Retina (tissue), 1 donor: ENCODE data around the gene RAB28.
"Not testable (repeated sequence)": the region's sequence is repeated elsewhere in the genome, so short reads cannot be mapped to it uniquely, and the experiment has no call there.

Experiments
- DNase-seq: peaks from one replicate; pipeline ENCODE4 v3.0.0-alpha.2; 2016

RAB28 gene

GRCh38 chr4:13445841-13446790 lies 38.0 kb downstream of the RAB28 start:
- DNase-seq = no peak

DNA sequence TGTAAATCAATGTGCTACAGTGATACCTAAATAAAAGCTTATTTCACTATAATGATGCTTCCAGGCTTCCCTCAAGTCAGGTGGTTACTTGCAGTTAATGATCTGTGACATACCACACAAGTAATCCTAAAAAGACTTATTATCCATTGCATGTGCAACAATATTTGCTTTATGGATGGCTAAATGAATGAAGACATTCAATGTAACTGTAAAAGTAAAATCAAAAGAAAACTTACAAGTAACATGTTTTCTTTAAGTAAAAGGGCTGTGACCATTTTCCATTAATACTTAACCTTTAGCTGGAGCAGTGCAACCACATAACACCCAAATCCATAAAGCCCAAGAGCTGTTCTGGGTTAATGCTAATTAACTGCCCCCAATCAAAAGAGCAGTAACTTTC lies 42.6 kb downstream of the RAB28 start:
- DNase-seq = no peak

DNA sequence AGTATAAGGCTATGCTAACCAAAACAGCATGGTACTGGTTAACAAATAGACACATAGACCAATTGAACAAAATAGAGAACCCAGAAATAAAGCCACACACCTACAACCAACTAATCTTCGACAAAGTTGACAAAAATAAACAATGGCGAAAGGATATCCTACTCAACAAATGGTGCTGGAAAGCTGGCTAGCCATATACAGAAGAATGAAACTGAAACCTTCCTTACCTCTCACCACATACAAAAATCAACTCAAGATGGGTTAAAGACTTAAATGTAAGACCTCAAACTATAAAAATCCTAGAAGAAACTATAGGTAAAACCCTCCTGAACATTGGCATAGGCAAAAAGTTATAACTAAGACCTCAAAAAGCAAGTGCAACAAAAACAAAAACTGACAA lies 47.2 kb downstream of the RAB28 start:
- DNase-seq = no peak

- no peak for DNase-seq
Observed at GRCh38 chr4:13432453-13432852, 51.7 kb downstream of the RAB28 start.

DNA sequence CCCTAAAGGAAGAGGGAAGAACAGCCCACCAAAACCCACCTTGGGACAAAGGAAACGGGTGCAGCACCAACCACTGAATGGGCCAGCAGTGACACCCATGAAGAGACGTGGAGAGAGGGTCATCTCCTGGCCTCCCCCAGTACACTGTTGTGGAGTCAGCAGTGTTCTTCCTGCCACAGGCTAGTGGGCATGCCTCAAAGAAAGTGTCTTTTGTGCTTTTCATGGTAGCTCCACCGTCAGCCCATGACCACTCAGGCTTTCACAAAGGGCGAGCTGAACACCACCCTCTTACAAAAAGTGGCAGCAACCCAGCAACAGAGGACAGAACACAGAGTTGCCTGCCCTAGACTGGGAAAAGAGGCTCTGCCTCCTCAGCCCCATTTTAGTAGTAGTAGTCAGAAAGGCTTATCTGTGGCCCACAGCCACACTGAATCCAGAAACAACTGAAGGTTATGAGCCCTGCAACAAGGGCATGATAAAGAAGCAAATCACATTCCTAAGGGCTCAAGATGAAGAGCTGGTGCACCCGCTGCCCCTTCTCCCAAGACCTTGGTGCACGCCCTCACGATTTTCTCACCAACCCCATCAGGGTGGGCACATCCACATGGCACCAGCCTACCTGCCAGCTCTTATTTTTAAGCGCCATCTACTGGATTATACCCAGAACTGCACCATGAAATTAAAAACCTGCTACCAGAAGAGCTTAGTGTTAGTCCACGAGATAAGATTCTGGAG lies 53.1 kb downstream of the RAB28 start:
- no peak for DNase-seq

- no peak for DNase-seq
Observed at GRCh38 chr4:13427599-13428325, 56.4 kb downstream of the RAB28 start.

GRCh38 chr4:13415068-13415785 lies 68.9 kb downstream of the RAB28 start:
- DNase-seq = no peak

- DNase-seq = no peak
Observed at GRCh38 chr4:13413729-13414437, 70.3 kb downstream of the RAB28 start.

GRCh38 chr4:13411942-13412341 lies 72.2 kb downstream of the RAB28 start:
- DNase-seq = no peak

DNA sequence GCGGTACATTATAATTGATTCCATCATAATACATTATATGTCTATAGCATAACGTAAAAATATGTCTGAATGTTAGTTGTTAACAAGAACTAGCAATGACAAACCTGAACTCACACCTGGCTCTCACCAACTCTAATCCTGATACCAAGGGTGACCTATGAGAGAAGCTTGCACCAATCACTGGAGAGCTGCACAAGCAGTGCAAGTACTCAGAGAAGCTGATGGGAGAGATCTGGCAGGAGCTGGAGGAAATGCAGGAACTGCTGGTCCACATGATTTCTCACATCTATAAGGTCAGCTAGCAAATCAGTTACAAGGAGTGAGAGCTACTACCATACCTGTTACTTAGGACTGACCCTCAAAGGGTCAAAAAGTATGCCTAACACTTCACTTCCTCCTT lies 74.8 kb downstream of the RAB28 start:
- DNase-seq = no peak

- DNase-seq = not testable (repeated sequence)
Observed at GRCh38 chr4:13406156-13406555, 78.0 kb downstream of the RAB28 start.

GRCh38 chr4:13403833-13404232 lies 80.3 kb downstream of the RAB28 start:
- DNase-seq = no peak

GRCh38 chr4:13403326-13403725 lies 80.8 kb downstream of the RAB28 start:
- DNase-seq = no peak

DNA sequence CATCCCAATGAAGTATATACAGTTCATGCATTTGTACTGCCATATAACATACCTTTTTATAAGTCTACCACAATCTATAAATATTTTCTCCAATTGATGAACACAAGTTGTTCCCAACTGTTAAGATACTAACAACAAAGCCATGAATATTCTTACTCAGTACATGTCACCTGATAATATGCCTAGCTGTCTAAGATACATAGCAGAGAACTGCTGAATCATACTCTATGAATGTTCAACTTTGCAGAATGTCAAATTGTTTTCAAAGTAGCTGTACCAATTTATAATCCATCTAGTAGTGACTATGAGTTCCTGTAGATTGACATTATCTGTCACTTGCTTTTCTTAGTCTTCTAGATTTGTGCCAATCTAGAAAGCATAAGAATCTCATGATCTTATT lies 84.9 kb downstream of the RAB28 start:
- no peak for DNase-seq

DNA sequence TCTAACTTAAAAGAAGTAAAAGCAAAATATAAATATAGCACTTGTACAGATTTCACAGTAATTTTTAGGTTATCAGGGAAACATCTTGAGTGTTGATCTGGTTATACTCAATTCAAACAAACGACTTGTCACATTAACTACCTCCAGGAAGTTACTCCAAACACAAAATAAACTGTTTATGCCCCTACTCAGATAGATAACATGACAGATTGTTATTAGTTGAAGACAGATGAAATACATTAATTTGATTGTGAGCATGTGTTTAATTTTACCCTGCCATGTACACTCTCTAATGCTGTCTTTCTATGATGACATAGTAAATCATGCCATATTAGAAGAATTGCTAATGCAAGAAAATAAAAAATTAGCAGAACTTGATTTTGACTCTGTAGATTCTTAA lies 88.0 kb downstream of the RAB28 start:
- no peak for DNase-seq

DNA sequence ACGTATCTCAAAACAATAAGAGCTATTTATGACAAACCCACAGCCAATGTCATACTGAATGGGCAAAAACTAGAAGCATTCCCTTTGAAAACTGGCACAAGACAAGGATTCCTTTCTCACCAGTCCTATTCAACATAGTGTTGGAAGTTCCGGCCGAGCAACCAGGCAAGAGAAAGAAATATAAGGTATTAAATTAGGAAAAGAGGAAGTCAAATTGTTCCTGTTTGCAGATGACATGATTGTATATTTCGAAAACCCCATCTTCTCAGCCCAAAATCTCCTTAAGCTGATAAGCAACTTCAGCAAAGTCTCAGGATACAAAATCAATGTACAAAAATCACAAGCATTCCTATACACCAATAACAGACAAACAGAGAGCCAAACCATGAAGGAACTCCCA lies 94.2 kb downstream of the RAB28 start:
- not testable (repeated sequence) for DNase-seq

GRCh38 chr4:13386405-13387107 lies 97.6 kb downstream of the RAB28 start:
- DNase-seq = no peak

DNA sequence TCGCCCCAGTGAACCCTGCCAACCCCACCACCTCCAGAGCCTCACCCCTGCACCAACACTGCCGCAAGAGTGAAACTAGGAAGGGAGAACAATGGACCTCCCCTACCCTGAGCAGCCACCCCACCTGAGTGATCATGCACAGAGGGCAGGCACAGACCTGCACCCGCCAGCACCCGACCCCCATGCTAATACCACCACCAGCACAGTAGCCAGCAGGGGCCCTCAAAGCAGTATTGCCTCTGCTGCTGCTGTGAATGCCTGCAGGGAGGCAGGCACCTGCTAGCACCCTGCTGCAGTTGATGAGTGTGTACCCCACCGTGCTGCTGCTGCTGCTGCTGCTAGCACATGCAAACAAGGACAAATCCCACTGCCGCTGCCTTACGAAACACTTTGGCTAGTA lies 100.1 kb downstream of the RAB28 start:
- DNase-seq = no peak

DNA sequence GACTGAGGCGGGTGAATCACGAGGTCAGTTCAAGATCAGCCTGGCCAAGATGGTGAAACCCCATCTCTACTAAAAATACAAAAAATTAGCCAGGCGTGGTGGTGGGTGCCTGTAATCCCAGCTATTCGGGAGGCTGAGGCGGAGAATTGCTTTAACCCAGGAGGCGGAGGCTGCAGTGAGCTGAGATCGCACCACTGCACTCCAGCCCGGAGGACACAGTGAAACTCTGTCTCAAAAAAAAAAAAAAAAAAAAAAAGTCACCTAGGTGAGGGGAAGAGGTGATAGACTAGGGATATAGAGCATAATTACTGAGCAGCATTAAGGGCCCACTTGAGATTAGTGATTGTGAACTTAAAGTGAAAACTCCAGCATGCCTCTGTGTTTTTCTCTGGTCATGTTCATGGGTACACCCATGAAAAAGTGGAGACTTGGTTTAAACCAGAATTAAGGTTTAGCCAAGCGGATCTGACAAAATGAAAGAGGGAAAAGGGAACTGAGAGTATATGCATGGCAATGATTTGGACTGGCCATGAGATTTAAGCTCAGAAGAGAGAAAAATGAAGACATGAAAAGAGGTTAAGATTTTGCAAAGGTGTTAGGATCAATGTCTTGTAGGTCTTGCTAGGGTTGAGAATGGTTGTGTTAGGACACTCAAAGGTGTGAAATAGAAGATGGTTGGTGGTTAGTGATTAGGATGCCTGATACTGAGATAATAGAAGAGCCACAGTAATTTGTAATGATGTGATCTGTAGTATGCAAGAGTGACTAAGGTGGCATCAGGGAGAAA lies 105.0 kb downstream of the RAB28 start:
- no peak for DNase-seq

DNA sequence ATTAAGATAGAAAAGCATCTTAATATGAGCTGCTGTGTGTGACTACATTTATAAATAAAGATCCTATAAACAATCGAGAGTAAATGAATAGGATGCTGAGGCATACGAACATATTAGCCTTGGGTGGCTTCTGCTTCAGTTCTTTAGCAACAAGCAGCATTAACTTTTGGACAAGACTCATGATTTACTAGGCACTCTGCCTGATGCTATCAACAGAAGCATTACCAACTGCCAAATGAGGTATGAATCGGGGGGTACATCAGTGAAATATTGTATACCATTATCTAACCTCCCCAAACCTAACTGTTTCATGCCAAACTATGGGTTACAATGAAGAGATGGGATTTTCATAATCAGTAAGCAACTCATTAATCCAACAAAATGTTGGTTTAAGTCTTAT lies 113.1 kb downstream of the RAB28 start:
- DNase-seq = no peak

DNA sequence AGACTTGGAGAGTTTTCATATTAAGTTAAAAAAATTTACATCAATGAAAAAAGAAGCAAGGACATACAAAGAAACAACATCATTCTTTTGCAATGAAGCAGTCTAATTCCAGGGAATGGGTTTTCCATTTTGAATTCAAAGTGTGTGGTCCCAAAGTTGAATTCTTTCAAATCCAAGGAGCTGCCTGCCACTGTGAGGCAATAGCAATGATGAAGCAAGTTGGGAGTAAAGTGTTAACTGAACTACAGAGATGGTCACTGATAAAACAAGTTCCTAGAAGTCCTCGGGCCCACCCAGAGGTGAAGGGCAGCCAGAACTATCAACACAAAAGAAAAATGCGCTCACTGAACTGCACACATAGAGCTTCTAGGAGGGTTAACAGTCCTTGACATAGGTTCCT lies 115.9 kb downstream of the RAB28 start:
- no peak for DNase-seq
